ENCODE measurements around the gene PRDM16. TPM values are rescaled to one million over a fixed set of nuclear protein-coding genes. Genes with fewer than 3 reads are reported as not detected.

PRDM16 gene
- polyA plus RNA-seq, 1 of the 3 experiments (the other 2 are of a cell fraction) = not detected

DNA sequence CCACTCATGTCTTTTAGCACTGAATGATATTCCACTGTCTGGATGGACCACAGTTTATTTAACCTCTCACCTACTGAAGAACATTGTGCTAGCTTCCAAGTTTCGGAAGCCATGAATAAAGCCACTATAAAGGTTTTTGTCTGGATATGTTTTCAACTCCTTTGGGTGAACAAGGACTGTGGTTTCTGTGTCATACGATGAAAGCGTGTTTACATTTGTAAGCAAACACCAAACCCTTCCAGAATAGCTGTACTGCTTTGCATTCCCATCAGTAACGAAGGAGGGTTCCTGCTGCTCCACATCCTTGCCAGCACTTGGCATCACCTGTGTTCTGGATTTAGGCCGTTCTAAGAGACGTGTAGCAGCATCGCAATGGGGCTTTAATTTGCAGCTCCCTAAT lies 374.8 kb downstream of the PRDM16 start:
- H3K4me3 ChIP-seq (ENCODE audit: low read depth in 2 of 2, low read length in 1 of 2) = no peak overlapping the region
- no peak overlapping the region for H3K4me2 ChIP-seq
- H3K9me3 ChIP-seq = no peaks in the 10 kb centered on the region
- no peak for DNase-seq
- no peak overlapping the region for H3K9ac ChIP-seq
- no peaks in the 10 kb centered on the region for H3K9me2 ChIP-seq
- no peaks in the 10 kb centered on the region for H3K4me1 ChIP-seq (ENCODE audit: control insufficient read depth in 1 of 2, insufficient read depth in 2 of 2, low read depth in 1 of 2, low read length in 1 of 2)
- CTCF ChIA-PET = interaction anchor here (1.2 to 5.3 kb wide), 4 partner anchors 9 to 176 kb away, joined by 3 to 64 read pairs (median 4); no protein-coding TSS in a partner anchor
- no peaks in the 10 kb centered on the region for H3K36me3 ChIP-seq (replicated peaks in 1 of 2; ENCODE audit: control insufficient read depth in 1 of 2, insufficient read depth in 2 of 2, low read length in 1 of 2)
- no peaks in the 10 kb centered on the region for H3F3A ChIP-seq (replicated peaks; ENCODE audit: insufficient read depth)
- no peak overlapping the region for H3K27ac ChIP-seq (ENCODE audit: low read depth in 2 of 2, low read length in 1 of 2)
- TF ChIP-seq, protein P1, sequence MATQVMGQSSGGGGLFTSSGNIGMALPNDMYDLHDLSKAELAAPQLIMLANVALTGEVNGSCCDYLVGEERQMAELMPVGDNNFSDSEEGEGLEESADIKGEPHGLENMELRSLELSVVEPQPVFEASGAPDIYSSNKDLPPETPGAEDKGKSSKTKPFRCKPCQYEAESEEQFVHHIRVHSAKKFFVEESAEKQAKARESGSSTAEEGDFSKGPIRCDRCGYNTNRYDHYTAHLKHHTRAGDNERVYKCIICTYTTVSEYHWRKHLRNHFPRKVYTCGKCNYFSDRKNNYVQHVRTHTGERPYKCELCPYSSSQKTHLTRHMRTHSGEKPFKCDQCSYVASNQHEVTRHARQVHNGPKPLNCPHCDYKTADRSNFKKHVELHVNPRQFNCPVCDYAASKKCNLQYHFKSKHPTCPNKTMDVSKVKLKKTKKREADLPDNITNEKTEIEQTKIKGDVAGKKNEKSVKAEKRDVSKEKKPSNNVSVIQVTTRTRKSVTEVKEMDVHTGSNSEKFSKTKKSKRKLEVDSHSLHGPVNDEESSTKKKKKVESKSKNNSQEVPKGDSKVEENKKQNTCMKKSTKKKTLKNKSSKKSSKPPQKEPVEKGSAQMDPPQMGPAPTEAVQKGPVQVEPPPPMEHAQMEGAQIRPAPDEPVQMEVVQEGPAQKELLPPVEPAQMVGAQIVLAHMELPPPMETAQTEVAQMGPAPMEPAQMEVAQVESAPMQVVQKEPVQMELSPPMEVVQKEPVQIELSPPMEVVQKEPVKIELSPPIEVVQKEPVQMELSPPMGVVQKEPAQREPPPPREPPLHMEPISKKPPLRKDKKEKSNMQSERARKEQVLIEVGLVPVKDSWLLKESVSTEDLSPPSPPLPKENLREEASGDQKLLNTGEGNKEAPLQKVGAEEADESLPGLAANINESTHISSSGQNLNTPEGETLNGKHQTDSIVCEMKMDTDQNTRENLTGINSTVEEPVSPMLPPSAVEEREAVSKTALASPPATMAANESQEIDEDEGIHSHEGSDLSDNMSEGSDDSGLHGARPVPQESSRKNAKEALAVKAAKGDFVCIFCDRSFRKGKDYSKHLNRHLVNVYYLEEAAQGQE (IDR thresholded peaks at IDR 0.05; ENCODE audit: low read depth, low read length) = no peak
- TF ChIP-seq SMC3 (IDR thresholded peaks at IDR 0.05; ENCODE audit: low read depth, low read length) = no peak
- WGBS (ENCODE audit: low lambda C conversion rate) = 35% methylated on average over 7 of the region's 7 CpGs
- H3K79me2 ChIP-seq (ENCODE audit: insufficient read depth) = no peaks in the 10 kb centered on the region
- H4K20me1 ChIP-seq (ENCODE audit: insufficient read depth) = no peaks in the 10 kb centered on the region
- POLR2A ChIA-PET = no interaction called here
- H3K27me3 ChIP-seq (ENCODE audit: insufficient read depth) = no peaks in the 10 kb centered on the region
- no peak overlapping the region for H2AFZ ChIP-seq (ENCODE audit: low read depth)

GRCh38 chr1:3444298-3444697 lies 375.3 kb downstream of the PRDM16 start:
- no peaks in the 10 kb centered on the region for H3K4me1 ChIP-seq (ENCODE audit: control insufficient read depth in 1 of 2, insufficient read depth in 2 of 2, low read depth in 1 of 2, low read length in 1 of 2)
- CTCF ChIA-PET = interaction anchor here (1.2 to 5.3 kb wide), 3 partner anchors 9 to 176 kb away, joined by 3 to 64 read pairs (median 6); no protein-coding TSS in a partner anchor

GRCh38 chr1:3444736-3445135 lies 375.7 kb downstream of the PRDM16 start:
- 59% methylated on average over 7 of the region's 10 CpGs for WGBS (ENCODE audit: low lambda C conversion rate)
- CTCF ChIA-PET = interaction anchor here (2.0 to 5.3 kb wide), 2 partner anchors 9 to 27 kb away, joined by 6 to 64 read pairs; no protein-coding TSS in a partner anchor
- POLR2A ChIA-PET = no interaction called here
- Histone ChIP-seq H3K79me2 (ENCODE audit: insufficient read depth) (no peaks in the 10 kb centered on the region), H4K20me1 (ENCODE audit: insufficient read depth) (no peaks in the 10 kb centered on the region), H3K9ac (no peak overlapping the region), H3K9me2 (no peaks in the 10 kb centered on the region), H3K27me3 (ENCODE audit: insufficient read depth) (no peaks in the 10 kb centered on the region), H3K4me2 (no peak overlapping the region), H3K4me1 (ENCODE audit: control insufficient read depth in 1 of 2, insufficient read depth in 2 of 2, low read depth in 1 of 2, low read length in 1 of 2) (no peaks in the 10 kb centered on the region), H3K27ac (ENCODE audit: low read depth in 2 of 2, low read length in 1 of 2) (no peak overlapping the region), H3K36me3 (replicated peaks in 1 of 2; ENCODE audit: control insufficient read depth in 1 of 2, insufficient read depth in 2 of 2, low read length in 1 of 2) (no peaks in the 10 kb centered on the region), H3K4me3 (ENCODE audit: low read depth in 2 of 2, low read length in 1 of 2) (no peak overlapping the region), H3K9me3 (no peaks in the 10 kb centered on the region), H2AFZ (ENCODE audit: low read depth) (no peak overlapping the region), H3F3A (replicated peaks; ENCODE audit: insufficient read depth) (no peaks in the 10 kb centered on the region)
- no peak for DNase-seq
- TF ChIP-seq SMC3 (IDR thresholded peaks at IDR 0.05; ENCODE audit: low read depth, low read length) (no peak), FOXJ3 (CRISPR knock-in tag; IDR thresholded peaks at IDR 0.05) (no peak), EZH2phosphoT487 (IDR thresholded peaks at IDR 0.05; ENCODE audit: borderline replicate concordance, low read depth) (no peak), CHD2 (IDR thresholded peaks at IDR 0.05; ENCODE audit: low read length, partially characterized antibody) (no peak), SIN3A (IDR thresholded peaks at IDR 0.05; ENCODE audit: borderline replicate concordance, low read depth, low read length) (no peak), RCOR1 (IDR thresholded peaks at IDR 0.05; ENCODE audit: low read length) (no peak), TAF1 (IDR thresholded peaks at IDR 0.05; ENCODE audit: borderline replicate concordance, low read depth, low read length) (no peak), USF2 (IDR thresholded peaks at IDR 0.05; ENCODE audit: borderline replicate concordance, low read depth, low read length) (no peak)

More at GRCh38 chr1:3444298-3444697, 375.3 kb downstream of the PRDM16 start:
- Histone ChIP-seq H3K79me2 (ENCODE audit: insufficient read depth) (no peaks in the 10 kb centered on the region), H2AFZ (ENCODE audit: low read depth) (no peak overlapping the region), H3K4me2 (no peak overlapping the region), H3K27ac (ENCODE audit: low read depth in 2 of 2, low read length in 1 of 2) (no peak overlapping the region), H3K9ac (no peak overlapping the region), H3K4me3 (ENCODE audit: low read depth in 2 of 2, low read length in 1 of 2) (no peak overlapping the region), H3K9me3 (no peaks in the 10 kb centered on the region), H3K27me3 (ENCODE audit: insufficient read depth) (no peaks in the 10 kb centered on the region), H4K20me1 (ENCODE audit: insufficient read depth) (no peaks in the 10 kb centered on the region), H3F3A (replicated peaks; ENCODE audit: insufficient read depth) (no peaks in the 10 kb centered on the region), H3K36me3 (replicated peaks in 1 of 2; ENCODE audit: control insufficient read depth in 1 of 2, insufficient read depth in 2 of 2, low read length in 1 of 2) (no peaks in the 10 kb centered on the region), H3K9me2 (no peaks in the 10 kb centered on the region)
- DNase-seq = no peak
- POLR2A ChIA-PET = no interaction called here
- 57% methylated on average over 17 of the region's 18 CpGs for WGBS (ENCODE audit: low lambda C conversion rate)
- TF ChIP-seq RCOR1 (IDR thresholded peaks at IDR 0.05; ENCODE audit: low read length) = no peak
- no peak for TF ChIP-seq RAD21 (IDR thresholded peaks at IDR 0.05; ENCODE audit: low read length)
- no peak for TF ChIP-seq TAF1 (IDR thresholded peaks at IDR 0.05; ENCODE audit: borderline replicate concordance, low read depth, low read length)
- TF ChIP-seq POLR2AphosphoS5 (IDR thresholded peaks at IDR 0.05; ENCODE audit: low read depth, low read length) = no peak
- no peak for TF ChIP-seq TCF12 (IDR thresholded peaks at IDR 0.05)
- TF ChIP-seq MXI1 (IDR thresholded peaks at IDR 0.05; ENCODE audit: low read depth, low read length) = no peak

Measured in SK-N-SH (cell line).